ENCODE results near the gene ATP8A2.

- no peak for TF ChIP-seq REST (IDR thresholded peaks at IDR 0.05; ENCODE audit: insufficient read depth in 1 of 2, low read depth in 2 of 2, low read length in 1 of 2)
- no peak for TF ChIP-seq CTCF (IDR thresholded peaks at IDR 0.05)
Observed at GRCh38 chr13:25927363-25927762, 555.6 kb downstream of the ATP8A2 start.

Measured in Panc1 (cell line).